GM21619 (cell line): ENCODE measurements around the gene TMEM229B.

ENCODE experiments used
- ATAC-seq: cut with Tn5 transposase; IDR thresholded peaks from one replicate; pipeline ENCODE4 v1.9.1; 2021; ENCODE audit not compliant: unreplicated experiment

Gene TMEM229B

GRCh38 chr14:67426983-67427606 is 61.4 kb downstream of the TMEM229B start:
- no peak for ATAC-seq

- ATAC-seq: no peak
Observed at GRCh38 chr14:67426161-67426560, 62.4 kb downstream of the TMEM229B start.

GRCh38 chr14:67425608-67426007 is 62.9 kb downstream of the TMEM229B start:
- no peak for ATAC-seq

- ATAC-seq: no peak
Observed at GRCh38 chr14:67424539-67424938, 64.0 kb downstream of the TMEM229B start.

GRCh38 chr14:67423424-67423823 is 65.1 kb downstream of the TMEM229B start:
- ATAC-seq: no peak

GRCh38 chr14:67421356-67422224 is 66.9 kb downstream of the TMEM229B start:
- ATAC-seq: no peak
